K562 (cell line): ENCODE measurements around the gene PACS2. TPM values are rescaled to one million over a fixed set of nuclear protein-coding genes. Genes with fewer than 3 reads are reported as not detected.

Source experiments
- ATAC-seq: fragments of 200-7000 bp; cut with Tn5 transposase; 3 replicates; pipeline ENCODE4 v1.9.1; 2020; ENCODE audit warnings: moderate library complexity
- BruUV-seq: library from RNA; stranded (reverse); fragments of 400-500 nt; replicated peaks from 2 replicates; lab custom pipeline; 2021; lab: Mats Ljungman, UMichigan
- CTCF ChIA-PET: fragments of 300-600 bp; formaldehyde crosslinking; extraction: SDS; loops from one replicate; lab custom pipeline; 2021; ENCODE audit warnings: low intra/inter-chr PET ratio; lab: Yijun Ruan, JAX
- POLR2A ChIA-PET: fragments of 300-600, 350-650 bp; sonication (Branson Sonifier 250); formaldehyde crosslinking; extraction: SDS; loops from one replicate; lab custom pipeline; 2021; ENCODE audit warnings: antibody characterized with exemption, inconsistent platforms; lab: Yijun Ruan, JAX
- DNase-seq, 4 experiments: peaks; one replicate each; pipeline versions ENCODE4 v3.0.0 to v3.0.0-alpha.2; 2011 to 2018; ENCODE audit warnings: low spot score in 3 of 4, mixed read lengths in 3 of 4; ENCODE audit errors: extremely low read depth in 1 of 4
- FAIRE-seq: peaks from 2 replicates; lab custom pipeline; 2011; peaks lifted over from hg19 to GRCh38; lab: Jason Lieb, UNC
- H2AFZ ChIP-seq: 2 replicates; pipeline ENCODE4 v1.6.0; 2011; ENCODE audit warnings: low read depth, low read length, control low read depth, inconsistent platforms
- H3K27ac ChIP-seq: fragments of 200-600 bp; 3 replicates; pipeline ENCODE4 v1.8.0; 2011; ENCODE audit warnings: low read depth, mild to moderate bottlenecking, control low read depth, inconsistent platforms, low read length, moderate library complexity, mixed read lengths; ENCODE audit errors: extremely low read depth
- H3K27me3 ChIP-seq, 2 experiments: fragments of 300-600 bp in 1 of 2; 2 replicates in 1 of 2; 3 replicates in 1 of 2; pipeline versions ENCODE4 v1.6.0 to v1.8.0; 2011; ENCODE audit warnings: inconsistent platforms in 2 of 2, low read length in 2 of 2, mild to moderate bottlenecking in 1 of 2, mixed read lengths in 1 of 2, moderate library complexity in 1 of 2; ENCODE audit not compliant: control insufficient read depth in 2 of 2, insufficient read depth in 2 of 2
- H3K36me3 ChIP-seq: fragments of 300-600 bp; 3 replicates; pipeline ENCODE4 v1.8.0; 2011; ENCODE audit warnings: mild to moderate bottlenecking, low read length, inconsistent platforms; ENCODE audit not compliant: control insufficient read depth, insufficient read depth
- H3K4me1 ChIP-seq, 2 experiments: fragments of 200-600 bp in 1 of 2; replicated peaks in 1 of 2; 2 replicates in 1 of 2; 3 replicates in 1 of 2; pipeline versions ENCODE4 v1.5.1 to v1.8.0; 2011; ENCODE audit warnings: inconsistent platforms in 2 of 2, low read length in 2 of 2, mild to moderate bottlenecking in 1 of 2, mixed read lengths in 1 of 2, moderate library complexity in 1 of 2; ENCODE audit not compliant: control insufficient read depth in 2 of 2, insufficient read depth in 2 of 2
- H3K4me2 ChIP-seq: 2 replicates; pipeline ENCODE4 v1.6.1; 2011; ENCODE audit warnings: low read length, control low read depth, inconsistent platforms, mixed read lengths; ENCODE audit not compliant: insufficient read depth
- H3K4me3 ChIP-seq: fragments of 200-600 bp; sonication (generic), shearing (Covaris generic); 2 replicates; pipeline ENCODE4 v1.5.1; 2016; ENCODE audit warnings: control low read depth, inconsistent platforms
- H3K79me2 ChIP-seq: fragments of 200-600 bp; 3 replicates; pipeline ENCODE4 v1.8.0; 2011; ENCODE audit warnings: low read length, inconsistent platforms; ENCODE audit not compliant: control insufficient read depth, insufficient read depth
- H3K9ac ChIP-seq, 2 experiments: 2 replicates each; pipeline versions ENCODE4 v1.6.0 to v1.6.1; 2011; ENCODE audit warnings: low read depth in 2 of 2, low read length in 2 of 2, control low read depth in 1 of 2, inconsistent platforms in 1 of 2, mild to moderate bottlenecking in 1 of 2, mixed read lengths in 1 of 2; ENCODE audit not compliant: insufficient read depth in 1 of 2
- H3K9me1 ChIP-seq: one replicate; pipeline ENCODE4 v1.6.0; 2011; ENCODE audit warnings: inconsistent platforms, mild to moderate bottlenecking, low read length, moderate library complexity; ENCODE audit not compliant: control insufficient read depth, insufficient read depth
- H3K9me3 ChIP-seq: replicated peaks from 2 replicates; pipeline ENCODE4 v1.5.1; 2011; ENCODE audit warnings: low read depth, low read length, inconsistent platforms; ENCODE audit not compliant: control insufficient read depth, insufficient read depth
- H4K20me1 ChIP-seq: replicated peaks from 2 replicates; pipeline ENCODE4 v1.6.1; 2011; ENCODE audit warnings: low read length, inconsistent platforms, mixed read lengths; ENCODE audit not compliant: control insufficient read depth, insufficient read depth
- BRCA1 ChIP-seq, 2 experiments: fragments of 450-650 bp in 1 of 2; sonication (generic) in 1 of 2; formaldehyde crosslinking in 1 of 2; IDR thresholded peaks; 2 replicates each; pipeline versions ENCODE4 v1.5.0 to v1.6.1; 2017 to 2020; ENCODE audit warnings: mild to moderate bottlenecking in 1 of 2, missing genetic modification reagents in 1 of 2
- CC2D1A ChIP-seq: fragments of 450-650 bp; IDR thresholded peaks from 2 replicates; pipeline ENCODE4 v1.6.1; 2017; ENCODE audit warnings: mild to moderate bottlenecking
- CTBP1 ChIP-seq: fragments of 450-650 bp; IDR thresholded peaks from 2 replicates; pipeline ENCODE4 v1.6.1; 2016; ENCODE audit warnings: borderline replicate concordance
- GMEB1 ChIP-seq: fragments of 250-450 bp; sonication (Bioruptor Pico); IDR thresholded peaks from 2 replicates; pipeline ENCODE4 v1.4.0; 2020; ENCODE audit warnings: mild to moderate bottlenecking
- GTF2A2 ChIP-seq: IDR thresholded peaks from 2 replicates; pipeline ENCODE4 v1.6.1; 2016; ENCODE audit warnings: mild to moderate bottlenecking, missing genetic modification characterization, missing compliant biosample characterization
- KDM2B ChIP-seq: fragments of 250-450 bp; sonication (Bioruptor Pico); IDR thresholded peaks from 2 replicates; pipeline ENCODE4 v1.8.0; 2021; ENCODE audit warnings: mild to moderate bottlenecking, moderate library complexity
- NUFIP1 ChIP-seq: fragments of 450-650 bp; IDR thresholded peaks from 2 replicates; pipeline ENCODE4 v1.6.1; 2018; ENCODE audit not compliant: partially characterized antibody
- RBM34 ChIP-seq: fragments of 200-400 bp; formaldehyde crosslinking; IDR thresholded peaks from 2 replicates; pipeline ENCODE4 v1.6.1; 2018; ENCODE audit warnings: low read length, borderline replicate concordance; ENCODE audit not compliant: insufficient read depth
- SMARCC2 ChIP-seq: fragments of 450-650 bp; IDR thresholded peaks from 2 replicates; pipeline ENCODE4 v1.6.1; 2017; ENCODE audit warnings: antibody characterized with exemption, moderate library complexity, mild to moderate bottlenecking, low read depth
- ZNF133 ChIP-seq: fragments of 250-450 bp; sonication (Bioruptor Pico); IDR thresholded peaks from 2 replicates; pipeline ENCODE4 v1.4.0; 2020; ENCODE audit warnings: mild to moderate bottlenecking
- WGBS: fragments of 100-300 bp; shearing (Covaris generic); methylation state at CpG from one replicate; pipeline ENCODE4 v1.1.6; 2016; ENCODE audit warnings: low coverage, mixed read lengths; ENCODE audit not compliant: insufficient coverage; ENCODE audit errors: missing lambda C conversion rate; 5-methylcytosine and 5-hydroxymethylcytosine counted together
- in situ Hi-C: fragments of 300-500 bp; cut with MboI; formaldehyde crosslinking; loops from 4 replicates; pipeline ENCODE4 v1.15.0; 2018; ENCODE audit warnings: inconsistent platforms, mixed read lengths
- intact Hi-C: fragments of 100-400 bp; cut with micrococcal nuclease; formaldehyde crosslinking; loops from 2 replicates; pipeline ENCODE4 v1.14.2; 2022
- polyA plus RNA-seq, 8 experiments: library from polyadenylated mRNA; depleted of rRNA in 4 of 8; stranded (reverse) in 5 of 8; unstranded in 3 of 8; fragments of >200 nt; fragmentation: Nextera tagmentation in 2 of 8; fragmentation: Illumina TruSeq in 1 of 8; extraction: Ambion mirVana in 2 of 8; extraction: Trizol in 1 of 8; gene quantifications; 2 replicates each; pipeline versions ENCODE4 v1.2.1 to v1.2.3, GENCODE V29; 2011 to 2014; ENCODE audit warnings: inconsistent platforms in 1 of 8, missing spikeins in 1 of 8
- total RNA-seq, 7 experiments: library from RNA; depleted of rRNA in 6 of 7; stranded (reverse); fragments of >200 nt in 6 of 7; fragmentation: Illumina TruSeq in 2 of 7; extraction: Trizol in 2 of 7; gene quantifications; 2 replicates each; pipeline versions ENCODE4 v1.2.1 to v1.2.3, GENCODE V29; 2011 to 2021; ENCODE audit warnings: low replicate concordance in 1 of 7
- TF ChIP-seq, protein P1 (sequence below), 2 experiments: fragments of 450-650 bp in 1 of 2; sonication (generic) in 1 of 2; formaldehyde crosslinking; conservative IDR thresholded peaks; 2 replicates each; pipeline versions ENCODE4 v1.4.0 to v1.8.1; 2020 to 2022; ENCODE audit warnings: mild to moderate bottlenecking in 1 of 2, missing genetic modification reagents in 1 of 2

The PACS2 gene
- total and polyA plus RNA-seq, 9 of the 15 experiments (the other 6 are each of a cell fraction or from before 2014, with no cell fraction given) = 0.11 to 20.8 (median 9.9) TPM

- Histone ChIP-seq H3K79me2 (peaks cover 6% of the 10 kb centered on the region; the same call in 2 of the 3 replicates), H3K4me2 (no peak overlapping the region), H2AFZ (no peak overlapping the region), H4K20me1 (0 out of 2 replicates have a peak, but pooled peaks cover 4% of the 10 kb centered on the region), H3K27ac (no peak overlapping the region), H3K9ac (no peak overlapping the region), H3K4me1 (peaks cover 0 to 9% of the 10 kb centered on the region in 2 experiments; a peak in 2 of 5 replicates), H3K9me3 (no peaks in the 10 kb centered on the region), H3K9me1 (no peaks in the 10 kb centered on the region), H3K4me3 (no peak overlapping the region), H3K27me3 (no peaks in the 10 kb centered on the region), H3K36me3 (peaks cover 3% of the 10 kb centered on the region; the same call in 1 of the 3 replicates)
- ATAC-seq (no peak), FAIRE-seq (no peak), DNase-seq (no peak)
- intact Hi-C loops = loop anchor here (5.0 kb wide), 1 partner anchor 78 kb away; no protein-coding TSS in a partner anchor
- 96% methylated on average over 3 of the region's 21 CpGs for WGBS
- no TSS peak for BruUV-seq
- ChIA-PET POLR2A (no interaction called here), CTCF (no interaction called here)
- in situ Hi-C loops = loop anchor here (10.0 kb wide), 1 partner anchor 186 kb away; no protein-coding TSS in a partner anchor
- TF ChIP-seq CTBP1 = no peak
- no peak for TF ChIP-seq NUFIP1
- no peak for TF ChIP-seq GMEB1 (CRISPR knock-in tag)
- TF ChIP-seq SMARCC2 = no peak
- TF ChIP-seq KDM2B (CRISPR knock-in tag) = no peak
- no peak for TF ChIP-seq ZNF133
- TF ChIP-seq GTF2A2 (tag) = no peak
- no peak for TF ChIP-seq RBM34
- no peak for TF ChIP-seq CC2D1A
- no peak for TF ChIP-seq BRCA1 (IDR thresholded peaks at IDR 0.05)
- TF ChIP-seq BRCA1 (CRISPR knock-in tag; IDR thresholded peaks at IDR 0.05) = no peak
- TF ChIP-seq, protein P1, sequence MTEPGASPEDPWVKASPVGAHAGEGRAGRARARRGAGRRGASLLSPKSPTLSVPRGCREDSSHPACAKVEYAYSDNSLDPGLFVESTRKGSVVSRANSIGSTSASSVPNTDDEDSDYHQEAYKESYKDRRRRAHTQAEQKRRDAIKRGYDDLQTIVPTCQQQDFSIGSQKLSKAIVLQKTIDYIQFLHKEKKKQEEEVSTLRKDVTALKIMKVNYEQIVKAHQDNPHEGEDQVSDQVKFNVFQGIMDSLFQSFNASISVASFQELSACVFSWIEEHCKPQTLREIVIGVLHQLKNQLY (CRISPR knock-in tag; conservative IDR thresholded peaks at IDR 0.05) = no peak
These were observed 34.0 kb upstream of the PACS2 start for GRCh38 chr14:105280525-105280924.
